AG09319 (cell line): ENCODE data around the gene GRID1.

ENCODE experiments used
- DNase-seq: peaks from one replicate; pipeline ENCODE4 v3.0.0-alpha.2; 2010; ENCODE audit warnings: low read depth; ENCODE audit errors: extremely low read depth
- TF ChIP-seq, protein P1 (sequence below): IDR thresholded peaks from 2 replicates; pipeline ENCODE4 v1.5.1; 2011; ENCODE audit warnings: low read depth, mild to moderate bottlenecking, inconsistent platforms, low read length, moderate library complexity

The GRID1 gene

DNA sequence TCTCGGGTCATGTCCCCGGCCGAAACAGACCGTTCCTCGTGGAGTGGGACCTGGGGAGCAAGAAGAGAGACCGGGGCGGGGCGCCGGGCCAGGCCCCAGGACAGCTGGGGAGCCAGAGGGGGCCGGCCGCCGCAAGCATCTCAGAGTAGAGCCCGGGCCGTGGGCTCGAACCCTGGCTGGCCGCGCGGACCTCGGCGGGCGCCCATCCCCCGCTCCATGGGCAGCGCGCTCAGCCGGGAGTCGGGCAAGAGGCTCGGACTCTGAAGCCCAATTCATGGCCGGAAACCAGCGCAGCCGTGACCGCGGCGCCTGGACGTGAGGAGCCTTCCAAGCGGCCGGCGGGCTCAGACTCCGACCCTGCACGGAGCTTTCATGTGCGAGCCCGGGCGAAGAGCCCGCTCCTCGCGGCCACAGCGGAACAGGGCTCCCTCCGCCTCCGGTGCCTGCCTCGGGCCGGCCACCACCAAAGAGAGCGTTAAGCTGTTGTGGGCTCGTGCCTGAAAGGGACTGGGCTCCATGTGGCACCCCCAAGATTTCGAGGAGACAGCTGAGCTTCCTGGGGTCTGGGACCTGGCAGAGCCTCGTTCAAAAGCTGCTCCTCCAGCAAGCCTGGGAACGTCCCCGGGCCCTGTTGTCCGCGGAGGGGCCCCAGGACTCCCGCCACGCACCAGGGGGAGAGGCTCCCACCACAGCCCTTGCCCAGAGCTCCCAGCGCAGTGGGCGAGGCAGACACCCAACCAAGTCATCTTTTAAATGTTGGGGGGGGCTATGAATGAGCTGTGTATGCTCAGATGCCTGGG, 757 bp upstream of the GRID1 start:
- no peak for DNase-seq
- TF ChIP-seq, protein P1, sequence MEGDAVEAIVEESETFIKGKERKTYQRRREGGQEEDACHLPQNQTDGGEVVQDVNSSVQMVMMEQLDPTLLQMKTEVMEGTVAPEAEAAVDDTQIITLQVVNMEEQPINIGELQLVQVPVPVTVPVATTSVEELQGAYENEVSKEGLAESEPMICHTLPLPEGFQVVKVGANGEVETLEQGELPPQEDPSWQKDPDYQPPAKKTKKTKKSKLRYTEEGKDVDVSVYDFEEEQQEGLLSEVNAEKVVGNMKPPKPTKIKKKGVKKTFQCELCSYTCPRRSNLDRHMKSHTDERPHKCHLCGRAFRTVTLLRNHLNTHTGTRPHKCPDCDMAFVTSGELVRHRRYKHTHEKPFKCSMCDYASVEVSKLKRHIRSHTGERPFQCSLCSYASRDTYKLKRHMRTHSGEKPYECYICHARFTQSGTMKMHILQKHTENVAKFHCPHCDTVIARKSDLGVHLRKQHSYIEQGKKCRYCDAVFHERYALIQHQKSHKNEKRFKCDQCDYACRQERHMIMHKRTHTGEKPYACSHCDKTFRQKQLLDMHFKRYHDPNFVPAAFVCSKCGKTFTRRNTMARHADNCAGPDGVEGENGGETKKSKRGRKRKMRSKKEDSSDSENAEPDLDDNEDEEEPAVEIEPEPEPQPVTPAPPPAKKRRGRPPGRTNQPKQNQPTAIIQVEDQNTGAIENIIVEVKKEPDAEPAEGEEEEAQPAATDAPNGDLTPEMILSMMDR = no peak

DNA sequence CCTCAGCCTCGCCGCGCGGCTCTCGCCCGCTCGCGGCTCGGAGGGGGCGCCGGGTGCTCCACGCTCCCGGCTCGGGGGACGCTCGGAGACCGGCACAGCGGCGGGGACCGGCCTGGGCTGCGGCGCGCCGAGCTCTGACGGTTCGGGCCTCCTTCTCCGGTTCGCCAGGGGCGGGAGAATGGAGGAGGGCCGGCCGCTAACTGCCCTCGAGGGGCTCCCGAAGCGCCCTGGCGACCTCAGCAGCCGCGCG, 232 bp upstream of the GRID1 start:
- TF ChIP-seq, protein P1 = no peak
- no peak for DNase-seq

DNA sequence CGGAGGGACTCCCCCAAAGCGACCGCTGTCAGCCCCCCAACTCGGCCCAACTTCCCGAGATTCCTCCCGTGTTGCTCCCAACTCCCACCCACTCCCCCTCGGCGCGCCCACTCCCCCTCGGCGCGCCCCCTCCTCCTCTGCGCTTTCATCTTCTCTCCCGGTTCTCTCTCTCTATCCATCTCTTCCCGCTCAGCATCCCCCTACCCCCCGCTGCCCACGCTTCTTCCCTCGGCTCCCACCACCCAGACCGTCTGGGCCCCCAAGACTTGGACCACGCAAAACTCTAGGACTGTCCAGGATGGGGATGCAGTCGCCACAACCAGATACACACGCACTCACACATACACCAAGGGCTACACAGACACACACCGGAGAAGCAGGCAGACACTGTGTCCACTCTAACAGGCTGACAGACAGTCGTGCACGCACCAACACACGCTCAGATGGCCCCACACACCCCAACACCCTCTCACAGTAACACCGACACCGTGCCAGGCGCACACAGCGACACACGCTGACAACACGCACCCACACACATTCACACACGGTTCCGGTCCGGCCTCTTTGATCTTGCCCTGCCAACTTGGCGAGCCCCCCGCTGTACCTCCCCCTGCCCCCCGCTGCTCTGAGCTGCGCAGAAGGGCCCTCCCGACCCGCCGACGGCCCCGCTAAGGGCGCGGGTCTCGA, 1.1 kb downstream of the GRID1 start:
- DNase-seq = no peak
- TF ChIP-seq, protein P1 = no peak

DNA sequence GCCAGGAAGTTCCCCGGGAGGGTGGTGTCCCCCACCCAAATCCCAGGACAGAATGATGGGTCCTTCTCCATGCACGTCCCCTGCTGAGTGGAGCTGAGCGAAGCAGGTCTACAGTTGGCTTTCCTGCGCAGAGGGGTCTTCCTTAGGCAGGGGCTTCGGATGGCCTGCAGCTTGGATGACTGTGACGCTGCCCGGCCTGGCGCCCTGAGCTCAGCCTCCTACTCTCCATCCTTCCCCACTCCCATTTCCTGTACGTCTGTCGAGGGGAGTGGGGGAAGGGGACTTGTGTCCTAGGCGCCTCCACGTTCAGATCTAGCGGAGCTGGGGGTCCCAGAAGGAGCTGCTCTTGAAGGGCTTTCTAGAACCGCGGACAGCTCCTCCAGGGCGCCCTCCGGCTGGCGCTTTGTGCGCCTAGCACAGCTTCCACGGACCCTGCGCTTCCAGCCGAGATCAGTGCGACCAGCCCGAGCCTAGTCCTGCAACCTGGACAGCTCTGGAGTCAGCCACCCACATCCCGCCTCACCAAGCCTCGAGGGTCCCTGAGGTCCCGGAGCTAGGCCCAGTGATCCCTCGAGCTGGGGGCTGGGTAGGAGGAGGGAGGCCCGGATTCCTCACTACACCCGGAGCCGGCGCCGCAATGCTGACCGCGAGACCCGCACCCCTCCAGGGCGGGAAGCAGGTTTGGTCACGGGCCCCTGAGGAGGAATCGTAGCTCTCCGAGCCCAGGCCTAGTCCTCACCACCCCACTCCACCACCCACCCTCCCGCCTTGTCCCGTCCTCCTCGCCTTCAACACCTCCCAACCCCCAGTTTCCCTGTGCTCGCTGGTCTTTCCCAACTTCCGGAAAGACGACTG, 1.9 kb downstream of the GRID1 start:
- DNase-seq = no peak
- TF ChIP-seq, protein P1 = no peak

DNA sequence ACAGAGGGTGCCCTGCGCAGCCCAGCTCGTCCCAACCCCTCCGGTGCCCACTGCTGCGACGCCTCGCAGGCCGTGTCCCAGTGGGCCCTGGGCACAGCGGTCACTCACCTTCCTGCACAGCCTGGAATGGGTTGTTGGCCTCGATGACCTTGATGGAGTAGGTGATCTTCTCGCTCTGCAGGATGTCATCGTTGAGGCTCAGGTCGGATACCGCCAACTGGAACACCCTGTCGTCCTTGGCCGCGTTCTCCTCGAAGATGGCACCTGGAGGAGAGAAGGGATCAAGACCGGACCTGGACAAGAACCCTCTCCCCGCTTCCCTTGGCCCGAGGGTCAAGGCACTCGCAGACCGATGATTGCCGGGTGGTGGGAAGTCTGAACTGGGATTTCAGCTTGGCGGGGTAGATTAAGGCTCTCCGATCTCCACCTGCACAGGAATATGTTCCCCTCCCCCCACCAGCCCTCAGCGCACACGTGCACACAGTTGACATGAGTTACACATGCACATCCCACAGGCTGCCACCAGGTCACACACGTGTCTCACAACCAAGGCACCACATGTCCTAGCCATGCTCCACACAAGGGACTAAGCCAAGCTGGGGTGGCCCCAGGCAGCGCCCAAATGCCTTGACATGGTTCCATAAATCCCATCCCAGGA, 2.6 kb downstream of the GRID1 start:
- DNase-seq = no peak
- TF ChIP-seq, protein P1 = no peak

DNA sequence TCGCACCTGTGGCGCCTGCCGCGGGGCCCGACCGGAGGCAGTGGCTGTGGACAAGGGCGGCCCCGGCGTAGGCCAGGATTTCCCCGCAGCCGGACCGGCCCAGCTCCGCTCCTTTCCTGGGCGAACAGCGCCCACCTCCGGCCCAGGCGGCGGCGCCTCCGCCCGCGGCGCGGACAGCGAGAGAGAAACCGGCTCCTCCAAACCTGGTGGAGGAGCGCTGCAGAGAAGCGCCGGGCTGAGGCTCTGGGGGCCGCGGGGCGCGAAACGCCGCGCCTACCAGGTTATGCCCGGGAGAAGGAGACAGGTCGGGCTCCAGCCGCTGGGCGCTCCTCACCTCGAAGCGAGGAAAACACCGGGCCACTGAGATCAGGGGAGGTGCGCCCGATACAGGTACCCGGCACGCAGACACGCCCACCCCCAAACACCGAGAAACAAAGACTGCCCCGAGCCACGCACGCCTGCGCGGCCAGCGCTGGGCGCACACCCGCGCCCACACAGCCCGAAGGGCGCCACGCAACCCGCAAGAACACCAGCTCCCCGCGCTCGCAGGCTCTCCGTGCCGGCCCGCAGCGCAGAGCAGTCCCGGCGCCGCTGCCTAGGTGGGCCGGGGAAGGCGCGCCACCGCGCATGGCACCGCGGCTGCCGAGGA, 3.3 kb downstream of the GRID1 start:
- no peak for DNase-seq
- TF ChIP-seq, protein P1 = no peak
